Measurements from ENCODE around the gene NLGN3. TPM values are rescaled to one million over a fixed set of nuclear protein-coding genes. Genes with fewer than 3 reads are reported as not detected.

Gene NLGN3
- total and polyA plus RNA-seq, 2 experiments from 2014 or later, result 1.6 to 2.7 TPM

DNA sequence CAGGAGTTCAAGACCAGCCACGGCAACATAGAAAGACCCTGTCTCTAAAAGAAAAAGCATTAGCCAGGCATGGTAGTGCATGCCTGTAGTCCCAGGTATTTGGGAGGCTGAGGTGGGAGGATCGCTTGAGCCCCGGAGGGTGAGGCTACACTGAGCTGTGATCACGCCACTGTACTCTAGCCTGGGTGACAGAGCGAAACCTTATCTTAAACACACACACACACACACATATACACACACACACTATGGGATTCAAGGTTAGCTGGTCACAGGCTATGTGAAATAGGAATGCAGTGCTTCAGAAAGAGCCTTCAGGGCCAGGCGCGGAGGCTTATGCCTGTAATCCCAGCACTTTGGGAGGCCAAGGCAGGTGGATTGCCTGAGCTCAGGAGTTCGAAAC is 23.5 kb downstream of the NLGN3 start:
- TF ChIP-seq EZH2phosphoT487 (IDR thresholded peaks at IDR 0.05; ENCODE audit: low read depth, severe bottlenecking, unreplicated experiment) (no peak), CTCF (IDR thresholded peaks at IDR 0.05; ENCODE audit: poor library complexity) (no peak), EZH2 (IDR thresholded peaks at IDR 0.05; ENCODE audit: borderline replicate concordance) (no peak)
- H2AFZ ChIP-seq, result no peak overlapping the region
- DNase-seq (ENCODE audit: low spot score), result no peak
- H3K79me2 ChIP-seq, result no peaks in the 10 kb centered on the region
- no peak overlapping the region for H3K27ac ChIP-seq
- H3K4me3 ChIP-seq, result no peak overlapping the region
- no peaks in the 10 kb centered on the region for H3K27me3 ChIP-seq
- 91% methylated on average over 8 of the region's 8 CpGs for WGBS (ENCODE audit: low lambda C conversion rate, missing lambda C conversion rate)
- H3K4me1 ChIP-seq (ENCODE audit: insufficient read depth), result peaks cover 4% of the 10 kb centered on the region
- no peaks in the 10 kb centered on the region for H3K36me3 ChIP-seq (replicated peaks; ENCODE audit: insufficient read depth, low read depth)
- no peaks in the 10 kb centered on the region for H3K9me3 ChIP-seq (ENCODE audit: low read depth)
- H4K20me1 ChIP-seq (ENCODE audit: insufficient read depth, poor library complexity, severe bottlenecking), result no peaks in the 10 kb centered on the region
- no peak overlapping the region for H3K4me2 ChIP-seq
- H3K9me2 ChIP-seq (replicated peaks; ENCODE audit: insufficient read depth), result no peaks in the 10 kb centered on the region

- DNase-seq (ENCODE audit: low spot score), result no peak
- TF ChIP-seq EZH2phosphoT487 (IDR thresholded peaks at IDR 0.05; ENCODE audit: low read depth, severe bottlenecking, unreplicated experiment), result no peak
- 90% methylated on average over 18 of the region's 22 CpGs for WGBS (ENCODE audit: low lambda C conversion rate, missing lambda C conversion rate)
- H3K4me2 ChIP-seq, result no peak overlapping the region
- no peak overlapping the region for H3K27ac ChIP-seq
- no peak overlapping the region for H2AFZ ChIP-seq
- H3K79me2 ChIP-seq, result no peaks in the 10 kb centered on the region
- H4K20me1 ChIP-seq (ENCODE audit: insufficient read depth, poor library complexity, severe bottlenecking), result no peaks in the 10 kb centered on the region
- no peaks in the 10 kb centered on the region for H3K9me2 ChIP-seq (replicated peaks; ENCODE audit: insufficient read depth)
- no peaks in the 10 kb centered on the region for H3K9me3 ChIP-seq (ENCODE audit: low read depth)
- H3K27me3 ChIP-seq, result no peaks in the 10 kb centered on the region
- peaks cover 4% of the 10 kb centered on the region for H3K4me1 ChIP-seq (ENCODE audit: insufficient read depth)
- no peaks in the 10 kb centered on the region for H3K36me3 ChIP-seq (replicated peaks; ENCODE audit: insufficient read depth, low read depth)
- no peak overlapping the region for H3K4me3 ChIP-seq
These were observed 24.9 kb downstream of the NLGN3 start for GRCh38 chrX:71169586-71169985.

DNA sequence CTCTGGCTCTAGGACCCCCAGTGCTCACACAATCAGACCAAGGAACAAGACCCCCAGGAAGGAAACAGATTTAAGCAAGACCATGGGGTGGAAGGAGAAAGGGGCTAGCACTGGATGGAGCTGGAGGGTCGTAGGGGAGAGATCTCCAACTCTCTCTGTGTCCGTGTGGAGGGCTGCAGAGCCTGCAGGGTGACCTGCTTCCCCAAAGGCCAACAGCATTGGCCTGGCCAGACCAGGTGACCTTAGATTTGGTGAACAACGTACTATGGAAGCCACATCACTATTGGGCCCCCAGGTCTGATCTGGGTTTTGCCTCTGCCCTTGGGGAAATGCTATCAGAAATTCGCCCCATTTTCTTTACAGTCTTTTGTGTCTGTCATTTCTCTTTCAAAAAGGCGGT is 26.0 kb downstream of the NLGN3 start:
- TF ChIP-seq EZH2 (IDR thresholded peaks at IDR 0.05; ENCODE audit: borderline replicate concordance) (no peak), EZH2phosphoT487 (IDR thresholded peaks at IDR 0.05; ENCODE audit: low read depth, severe bottlenecking, unreplicated experiment) (no peak), CTCF (IDR thresholded peaks at IDR 0.05; ENCODE audit: poor library complexity) (no peak)
- Histone ChIP-seq H3K79me2 (no peaks in the 10 kb centered on the region), H3K4me3 (no peak overlapping the region), H3K36me3 (replicated peaks; ENCODE audit: insufficient read depth, low read depth) (no peaks in the 10 kb centered on the region), H3K4me1 (ENCODE audit: insufficient read depth) (peaks cover 4% of the 10 kb centered on the region), H2AFZ (no peak overlapping the region), H3K9me2 (replicated peaks; ENCODE audit: insufficient read depth) (no peaks in the 10 kb centered on the region), H4K20me1 (ENCODE audit: insufficient read depth, poor library complexity, severe bottlenecking) (no peaks in the 10 kb centered on the region), H3K4me2 (no peak overlapping the region), H3K27ac (no peak overlapping the region), H3K27me3 (no peaks in the 10 kb centered on the region), H3K9me3 (ENCODE audit: low read depth) (no peaks in the 10 kb centered on the region)
- DNase-seq (ENCODE audit: low spot score), result no peak
- WGBS (ENCODE audit: low lambda C conversion rate, missing lambda C conversion rate), result 74% methylated on average over 5 of the region's 5 CpGs

DNA sequence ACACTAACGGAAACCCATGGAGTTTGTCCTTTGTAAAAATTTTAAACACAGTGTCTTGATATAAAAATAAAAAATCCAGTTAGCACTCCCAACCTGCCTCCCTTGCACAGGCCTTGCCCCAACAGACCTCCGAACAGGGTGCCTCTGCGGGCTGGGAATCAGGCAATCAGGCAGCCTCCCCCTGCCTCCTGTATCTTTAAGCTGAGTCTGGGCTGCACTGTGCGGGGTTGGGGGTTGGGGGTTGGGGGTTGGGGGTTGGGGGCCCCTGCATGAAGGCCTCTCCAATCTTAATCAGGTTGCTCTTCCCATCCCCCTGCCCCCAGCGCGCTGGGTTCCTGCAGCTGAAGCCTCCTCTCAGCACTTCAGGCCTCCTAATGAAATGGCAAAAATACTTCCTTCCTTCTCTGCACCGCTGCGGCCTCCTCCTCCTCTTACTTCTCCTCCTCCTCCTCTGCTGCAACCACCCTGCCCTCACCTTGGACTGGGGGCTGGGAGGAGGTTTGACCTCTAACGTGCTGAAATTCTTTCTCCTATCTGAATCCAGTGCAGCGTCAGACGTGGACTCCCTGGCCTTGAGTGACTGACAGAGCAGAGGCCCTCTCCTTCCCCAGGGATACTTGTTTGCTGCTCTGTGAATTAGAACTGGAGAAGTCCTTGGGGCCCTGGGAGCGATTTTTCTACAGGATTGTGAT is 26.6 kb downstream of the NLGN3 start:
- no peak overlapping the region for H3K4me2 ChIP-seq
- DNase-seq (ENCODE audit: low spot score), result no peak
- H2AFZ ChIP-seq, result no peak overlapping the region
- H3K36me3 ChIP-seq (replicated peaks; ENCODE audit: insufficient read depth, low read depth), result no peaks in the 10 kb centered on the region
- H3K27me3 ChIP-seq, result no peaks in the 10 kb centered on the region
- H3K9me3 ChIP-seq (ENCODE audit: low read depth), result no peaks in the 10 kb centered on the region
- peak overlapping the region; percentile 46 for H3K27ac ChIP-seq
- H3K4me1 ChIP-seq (ENCODE audit: insufficient read depth), result peaks cover 4% of the 10 kb centered on the region
- H3K9me2 ChIP-seq (replicated peaks; ENCODE audit: insufficient read depth), result no peaks in the 10 kb centered on the region
- no peak for TF ChIP-seq CTCF (IDR thresholded peaks at IDR 0.05; ENCODE audit: poor library complexity)
- TF ChIP-seq EZH2phosphoT487 (IDR thresholded peaks at IDR 0.05; ENCODE audit: low read depth, severe bottlenecking, unreplicated experiment), result no peak
- TF ChIP-seq EZH2 (IDR thresholded peaks at IDR 0.05; ENCODE audit: borderline replicate concordance), result no peak
- H3K79me2 ChIP-seq, result no peaks in the 10 kb centered on the region
- WGBS (ENCODE audit: low lambda C conversion rate, missing lambda C conversion rate), result 50% methylated on average over 12 of the region's 12 CpGs
- H4K20me1 ChIP-seq (ENCODE audit: insufficient read depth, poor library complexity, severe bottlenecking), result no peaks in the 10 kb centered on the region
- H3K4me3 ChIP-seq, result no peak overlapping the region

Data from hepatocyte (in vitro differentiated cells).